Heart left ventricle (tissue), 13 donors: ENCODE data around the gene S100A14.
A peak's percentile ranks its signal among the peaks of the same experiment; 100 is the strongest.

ENCODE experiments used
- CTCF ChIP-seq, 12 donors: fragments of 200-600 bp; sonication (generic) in 4 of 12; IDR thresholded peaks; one replicate each; pipeline versions ENCODE4 v1.5.0 to v1.8.0; 2018 to 2022; ENCODE audit warnings: antibody characterized with exemption in 12 of 12, mild to moderate bottlenecking in 5 of 12
- POLR2A ChIP-seq, 2 donors: fragments of 450-650 bp; IDR thresholded peaks; one replicate each; pipeline ENCODE4 v1.6.1; 2017; ENCODE audit warnings: antibody characterized with exemption in 2 of 2, mild to moderate bottlenecking in 2 of 2, moderate library complexity in 2 of 2
- donor health status: ischemic (EF 13 %, LVEDD 7.1; RV severe dilation, severe dysfunction).
- donor health status: DM: no; HTN: yes; CAD: no.
- donor health status: DM: no; HTN: no; CAD: no.
- donor health status: ischemic (EF 25% LVEDD 6.9; RV normal size, moderate dysfunction).
- donor health status: ischemic (EF 25% LVEDD 5.7; RV mildly dilated, moderate dysfunction).
- donor health status: ischemic (EF 35%, LVEDD 5.7; RV mildly dilated, moderate dysfunction).
- donor health status: nonischemic (EF 11% LVEDD 7.7; RV severe dilation, severe dysfunction).
- donor health status: DM: yes; HTN: yes; CAD: no.
- donor health status: PGD.
- donor health status: ischemic (EF 29% LVEDD 5.4; RV normal size, mild dysfunction).
- donor health status: nonischemic (EF 23%, LVEDD 6.1; RV moderate dilation, normal function).

- TF ChIP-seq POLR2A (IDR thresholded peaks at IDR 0.05) (peak in 1 of 2 donors; percentile 50), CTCF (IDR thresholded peaks at IDR 0.05) (peak in 10 of 12 donors; percentile 34 to 72 (median 56))
Observed at GRCh38 chr1:153626904-153627714, 11.0 kb upstream of the S100A14 start, which contains the start of gene S100A13.
